Stimulated activated CD4-positive, alpha-beta T cell treated with anti-CD3 and anti-CD28 coated beads, TNF-alpha, amount 100 ng/mL, for 48 hours (primary cell): ENCODE data around the gene SLC39A2.
A peak's percentile ranks its signal among the peaks of the same experiment; 100 is the strongest.
"Not testable (repeated sequence)": the region's sequence is repeated elsewhere in the genome, so short reads cannot be mapped to it uniquely, and the experiment has no call there.

ENCODE experiments used
- DNase-seq, 3 donors: peaks; one replicate each; pipeline ENCODE4 v3.0.0-alpha.2; 2020; ENCODE audit warnings: low read depth in 3 of 3

The SLC39A2 gene

GRCh38 chr14:20998674-20999366, at the start of gene SLC39A2:
Gene SLC39A2, plus strand, starts transcription at chr14:20999293. Its CDS starts 154 bp downstream, at chr14:20999447.
- no peak for DNase-seq

GRCh38 chr14:20954736-20955537, 44.2 kb upstream of the SLC39A2 start, which contains the start of gene RNASE2:
Gene RNASE2, plus strand, starts transcription at chr14:20955487. Its CDS starts 285 bp downstream, at chr14:20955772.
- not testable (repeated sequence) for DNase-seq

GRCh38 chr14:20955538-20955873, 43.6 kb upstream of the SLC39A2 start:
- not testable (repeated sequence) for DNase-seq

GRCh38 chr14:20956376-20956976, 42.6 kb upstream of the SLC39A2 start:
- DNase-seq: no peak

GRCh38 chr14:20958946-20959345, 40.1 kb upstream of the SLC39A2 start:
- not testable (repeated sequence) for DNase-seq

GRCh38 chr14:20969336-20969735, 29.8 kb upstream of the SLC39A2 start:
- no peak for DNase-seq

GRCh38 chr14:20970647-20970982, 28.5 kb upstream of the SLC39A2 start:
- no peak for DNase-seq

- DNase-seq: peak; percentile 60 to 75 (median 67)
These were observed 27.9 kb upstream of the SLC39A2 start for GRCh38 chr14:20970983-20971704.

- no peak for DNase-seq
These were observed 27.4 kb upstream of the SLC39A2 start for GRCh38 chr14:20971705-20972021.

- no peak for DNase-seq
These were observed 25.6 kb upstream of the SLC39A2 start for GRCh38 chr14:20973501-20973900.

- no peak for DNase-seq
These were observed 22.8 kb upstream of the SLC39A2 start for GRCh38 chr14:20976291-20976690.

GRCh38 chr14:20978687-20979086, 20.4 kb upstream of the SLC39A2 start:
- DNase-seq: no peak

GRCh38 chr14:20980906-20981305, 18.2 kb upstream of the SLC39A2 start:
- DNase-seq: no peak

GRCh38 chr14:20982646-20983369, 16.3 kb upstream of the SLC39A2 start:
- DNase-seq: no peak

- not testable (repeated sequence) for DNase-seq
These were observed 13.4 kb upstream of the SLC39A2 start for GRCh38 chr14:20985650-20986049.

GRCh38 chr14:20986811-20987210, 12.3 kb upstream of the SLC39A2 start:
- no peak for DNase-seq

GRCh38 chr14:20988717-20989470, 10.2 kb upstream of the SLC39A2 start:
- DNase-seq: no peak

GRCh38 chr14:20989471-20989786, 9.7 kb upstream of the SLC39A2 start:
- no peak for DNase-seq

GRCh38 chr14:20989787-20990600, 9.1 kb upstream of the SLC39A2 start, which contains the start of gene METTL17:
Gene METTL17, plus strand, starts transcription at chr14:20989980. Its CDS starts 23 bp downstream, at chr14:20990003.
- peak; percentile 78 to 85 (median 80) for DNase-seq

- no peak for DNase-seq
These were observed 2.6 kb upstream of the SLC39A2 start for GRCh38 chr14:20996521-20996920.
